NCI-H146 treated with DMSO at 0.1 percent for 48 hours (cell line): ENCODE measurements around the gene CDKN2D.
A peak's percentile ranks its signal among the peaks of the same experiment; 100 is the strongest.
"Not testable (repeated sequence)": the region's sequence is repeated elsewhere in the genome, so short reads cannot be mapped to it uniquely, and the experiment has no call there.

ENCODE experiments used
- DNase-seq: peaks from one replicate; lab custom pipeline; 2025; ENCODE audit not compliant: unreplicated experiment; lab: John Stamatoyannopoulos, UW

CDKN2D gene

DNA sequence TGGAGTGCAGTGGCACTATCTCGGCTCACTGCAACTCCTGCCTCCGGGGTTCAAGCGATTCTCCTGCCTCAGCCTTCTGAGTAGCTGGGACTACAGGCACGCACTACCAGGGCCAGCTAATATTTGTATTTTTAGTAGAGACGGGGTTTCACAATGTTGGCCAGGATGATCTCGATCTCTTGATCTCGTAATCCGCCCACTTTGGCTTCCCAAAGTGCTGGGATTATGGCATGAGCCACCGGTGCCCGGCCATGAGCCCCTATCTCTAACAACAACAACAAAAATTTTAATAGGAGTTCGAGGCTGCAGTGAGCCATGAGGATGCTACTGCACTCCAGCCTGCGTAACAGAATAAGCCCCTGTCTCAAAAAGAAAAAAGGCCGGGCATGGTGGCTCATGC is 13.3 kb upstream of the CDKN2D start:
- DNase-seq: no peak

DNA sequence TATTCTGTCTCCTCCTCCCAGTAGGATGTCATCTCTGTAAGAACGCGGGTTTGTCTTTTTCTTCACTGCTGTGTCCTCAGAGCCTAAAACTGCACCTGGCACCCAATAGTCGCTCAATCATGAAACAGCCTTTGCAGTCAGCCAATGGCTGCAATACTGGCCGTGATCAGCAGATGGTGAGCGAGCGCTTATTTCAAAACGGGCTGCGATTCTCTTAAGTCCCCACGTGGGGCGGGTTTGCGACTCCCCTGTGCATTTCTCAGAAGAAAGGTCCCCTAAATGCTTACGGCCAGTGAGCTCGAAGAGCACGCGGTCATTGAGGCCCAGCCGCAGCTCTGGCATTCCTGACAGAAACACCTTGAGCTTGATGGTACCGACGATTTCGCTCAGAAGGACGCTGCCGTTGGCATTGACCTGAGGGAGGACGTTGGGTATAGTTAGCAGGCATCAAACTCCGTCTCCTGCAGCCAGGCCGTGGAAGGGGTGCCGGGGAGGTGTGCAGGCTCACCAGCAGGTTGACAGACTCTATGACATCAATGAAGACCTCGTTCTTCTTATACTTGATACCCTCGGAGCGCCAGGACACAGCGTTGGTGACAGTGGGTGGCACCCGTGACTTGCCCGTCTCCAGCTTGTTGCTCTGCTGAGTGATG is 12.3 kb upstream of the CDKN2D start:
- peak; percentile 32 for DNase-seq

DNA sequence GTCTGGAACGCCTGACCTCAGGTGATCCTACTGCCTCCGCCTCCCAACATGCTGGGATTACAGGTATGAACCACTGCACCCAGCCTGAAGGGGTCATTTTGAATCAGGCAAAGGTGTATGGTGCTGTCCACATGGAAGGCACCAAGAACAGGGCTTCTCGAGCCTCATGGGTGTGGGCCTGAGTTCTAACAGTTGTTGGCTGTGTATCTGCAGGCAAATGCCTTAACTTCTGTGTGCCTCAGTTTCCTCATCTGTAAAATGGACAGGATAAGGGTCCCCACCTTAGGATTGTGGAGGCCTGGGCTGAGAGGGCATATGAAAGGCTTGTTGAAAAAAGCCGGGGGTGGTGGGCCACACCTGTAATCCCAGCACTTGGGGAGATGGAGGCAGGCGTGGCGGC is 9.2 kb upstream of the CDKN2D start:
- no peak for DNase-seq

DNA sequence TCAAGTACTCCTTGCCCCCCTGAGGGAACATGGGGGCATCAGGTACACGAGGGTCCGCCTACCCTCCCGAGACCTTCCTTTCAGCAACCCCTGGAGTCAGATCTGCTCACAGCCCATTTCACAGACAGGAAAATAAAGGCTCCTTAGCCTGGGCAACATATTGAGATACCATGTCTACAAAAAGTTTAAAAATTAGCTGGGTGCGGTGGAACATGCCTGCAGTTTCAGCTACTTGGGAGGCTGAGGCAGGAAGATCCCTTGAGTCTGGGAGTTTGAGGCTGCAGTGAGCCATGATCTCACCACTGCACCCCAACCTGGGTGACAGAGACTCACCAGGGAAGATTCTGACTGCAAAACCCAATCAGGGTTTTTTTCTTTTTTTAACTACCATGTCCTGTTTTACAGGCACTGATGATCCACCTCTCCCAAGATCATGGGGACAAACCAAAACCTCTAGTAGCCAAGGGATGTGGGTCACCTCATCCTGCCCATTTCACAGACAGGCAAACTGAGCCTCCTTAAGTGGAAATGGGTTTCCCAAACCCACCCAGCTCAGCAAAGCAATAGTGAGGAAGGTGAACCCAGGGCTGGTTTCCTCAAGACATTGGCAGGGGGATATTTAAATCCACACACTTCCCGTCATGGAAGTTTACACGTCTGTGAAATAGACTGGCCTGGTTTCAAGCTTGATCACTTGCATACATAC is 6.4 kb upstream of the CDKN2D start:
- no peak for DNase-seq

DNA sequence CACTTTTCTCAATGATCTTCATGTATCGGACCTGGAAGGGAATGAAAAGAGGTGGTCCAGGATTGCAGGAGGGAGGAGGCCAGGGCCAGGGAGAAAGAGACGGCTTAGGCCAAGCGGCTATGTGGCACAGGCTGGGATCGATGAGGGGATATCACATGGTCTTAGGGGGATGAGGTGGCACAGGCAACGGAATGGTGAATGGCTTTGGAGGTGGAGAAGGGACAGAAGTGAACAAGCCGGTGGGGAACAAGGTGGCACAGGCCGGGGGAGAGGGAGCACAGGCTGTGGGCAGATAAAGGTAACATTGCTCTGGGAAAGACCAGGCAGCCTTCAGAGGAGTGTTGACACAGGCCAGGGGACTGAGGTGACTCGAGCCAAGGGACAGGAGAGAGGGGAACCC is 5.7 kb upstream of the CDKN2D start:
- DNase-seq: no peak

DNA sequence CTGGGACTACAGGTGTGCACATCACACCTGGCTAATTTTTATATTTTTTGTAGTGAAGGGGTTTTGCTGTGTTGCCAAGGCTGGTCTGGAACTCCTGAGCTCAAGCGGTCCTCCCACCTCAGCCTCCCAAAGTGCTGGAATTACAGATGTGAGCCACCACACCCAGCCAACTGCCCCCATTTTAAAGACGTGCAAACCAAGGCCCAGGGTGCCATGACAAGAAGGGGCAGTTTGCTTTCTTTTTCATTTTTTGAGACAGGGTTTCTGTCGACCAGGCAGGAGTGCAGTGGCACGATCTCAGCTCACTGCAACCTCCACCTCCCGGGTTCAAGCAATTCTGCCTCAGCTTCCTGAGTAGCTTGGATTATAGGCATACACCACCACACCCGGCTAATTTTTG is 5.0 kb upstream of the CDKN2D start:
- not testable (repeated sequence) for DNase-seq

DNA sequence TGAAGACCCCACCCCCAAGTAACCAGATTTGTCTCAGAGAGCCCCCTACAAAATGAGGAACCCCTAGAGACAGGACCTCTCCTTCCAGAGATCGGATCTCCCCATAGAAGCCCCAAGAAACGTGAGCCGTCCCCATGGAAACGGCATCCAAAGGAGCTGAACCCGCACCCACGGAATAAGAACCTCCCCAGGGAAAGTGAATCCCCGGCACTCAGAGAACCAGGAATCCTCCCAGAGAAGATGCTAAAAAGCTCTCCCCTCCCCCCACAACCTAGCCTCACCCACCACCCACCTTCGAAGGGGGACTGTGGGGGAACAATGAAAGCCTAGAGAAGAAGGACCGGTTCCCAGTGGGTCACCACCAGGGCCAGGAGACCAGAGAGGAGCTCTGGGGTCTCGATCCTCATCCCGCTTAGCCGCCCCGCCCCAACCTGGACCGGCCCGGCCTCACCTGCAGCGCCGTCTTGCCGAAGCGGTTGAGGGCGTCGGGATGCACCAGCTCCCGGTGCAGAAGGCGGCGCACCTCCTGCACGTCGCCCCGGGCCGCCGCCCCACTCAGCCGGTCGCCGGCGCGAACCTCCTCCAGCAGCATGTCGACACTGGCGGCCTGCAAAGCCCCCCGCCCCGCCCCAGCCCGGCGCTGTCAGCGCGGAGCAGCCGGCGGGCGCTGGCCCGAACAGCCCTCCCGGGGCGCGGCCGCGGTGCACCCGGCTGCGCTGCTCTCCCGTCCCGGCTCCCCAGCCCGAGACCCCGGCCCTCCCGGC is 535 bp downstream of the CDKN2D start:
- peak; percentile 69 for DNase-seq

DNA sequence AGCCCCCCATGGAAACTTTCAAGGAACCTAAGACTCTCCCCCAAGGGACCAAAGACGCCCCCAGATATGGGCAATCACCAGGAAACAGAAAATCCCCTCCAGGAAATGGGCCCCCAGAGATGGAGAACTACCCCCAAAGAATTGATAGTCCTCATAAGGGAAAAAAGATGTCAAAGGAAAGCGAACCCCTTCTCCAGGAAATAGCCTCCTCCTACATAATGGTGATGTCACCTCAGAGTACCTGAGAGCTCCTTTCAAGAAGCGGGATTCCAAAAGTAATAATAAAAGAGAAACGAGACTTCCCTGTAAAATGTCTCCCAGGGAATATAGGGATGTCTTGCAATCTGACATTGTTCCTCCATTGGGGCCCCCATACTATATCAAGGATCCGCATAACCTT is 1.1 kb downstream of the CDKN2D start:
- no peak for DNase-seq

DNA sequence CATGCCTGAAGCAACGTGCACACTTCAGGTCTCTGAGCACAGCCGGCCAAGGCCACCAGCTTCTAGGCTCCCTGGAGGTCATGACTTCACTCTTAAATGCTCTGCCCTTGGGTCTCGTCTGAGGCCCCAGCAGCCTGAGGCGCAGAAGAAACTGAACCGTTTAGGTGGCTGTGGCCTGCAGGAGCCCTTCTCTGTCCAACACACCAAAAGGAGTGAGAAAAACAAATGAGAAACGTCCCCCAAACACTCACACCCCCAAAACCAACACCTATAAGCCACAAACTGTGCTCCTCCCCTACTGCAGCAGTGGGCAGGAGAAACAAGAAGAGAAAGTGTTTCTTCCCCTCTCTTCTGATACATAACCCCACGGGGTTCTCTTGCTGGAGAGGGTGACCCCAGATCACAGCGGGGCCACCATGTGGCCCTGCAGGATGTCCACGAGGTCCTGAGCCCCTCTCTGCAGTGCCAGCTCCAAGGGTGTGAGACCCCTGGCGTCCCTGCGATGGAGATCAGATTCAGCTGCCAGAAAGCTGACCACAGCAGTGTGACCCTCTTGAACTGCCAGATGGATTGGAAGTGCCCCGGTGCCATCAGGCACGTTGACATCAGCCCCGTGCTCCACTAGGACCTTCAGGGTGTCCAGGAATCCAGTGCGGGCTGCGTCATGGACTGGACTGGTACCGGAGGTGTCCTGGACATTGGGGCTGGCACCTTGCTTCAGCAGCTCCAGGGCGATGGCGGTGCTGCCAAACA is 1.9 kb downstream of the CDKN2D start:
- no peak for DNase-seq

DNA sequence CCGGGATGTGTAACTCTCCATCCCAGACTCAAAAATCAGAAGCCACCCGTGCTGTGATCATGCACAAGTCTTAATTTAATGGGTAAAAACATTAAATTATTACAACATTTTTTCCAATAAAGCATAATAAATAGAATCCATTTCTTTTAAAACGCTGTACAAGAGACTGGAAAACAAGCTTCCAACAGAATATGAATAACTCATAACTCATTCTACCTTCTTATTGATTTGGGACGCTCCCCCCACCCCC is 2.4 kb downstream of the CDKN2D start:
- no peak for DNase-seq

DNA sequence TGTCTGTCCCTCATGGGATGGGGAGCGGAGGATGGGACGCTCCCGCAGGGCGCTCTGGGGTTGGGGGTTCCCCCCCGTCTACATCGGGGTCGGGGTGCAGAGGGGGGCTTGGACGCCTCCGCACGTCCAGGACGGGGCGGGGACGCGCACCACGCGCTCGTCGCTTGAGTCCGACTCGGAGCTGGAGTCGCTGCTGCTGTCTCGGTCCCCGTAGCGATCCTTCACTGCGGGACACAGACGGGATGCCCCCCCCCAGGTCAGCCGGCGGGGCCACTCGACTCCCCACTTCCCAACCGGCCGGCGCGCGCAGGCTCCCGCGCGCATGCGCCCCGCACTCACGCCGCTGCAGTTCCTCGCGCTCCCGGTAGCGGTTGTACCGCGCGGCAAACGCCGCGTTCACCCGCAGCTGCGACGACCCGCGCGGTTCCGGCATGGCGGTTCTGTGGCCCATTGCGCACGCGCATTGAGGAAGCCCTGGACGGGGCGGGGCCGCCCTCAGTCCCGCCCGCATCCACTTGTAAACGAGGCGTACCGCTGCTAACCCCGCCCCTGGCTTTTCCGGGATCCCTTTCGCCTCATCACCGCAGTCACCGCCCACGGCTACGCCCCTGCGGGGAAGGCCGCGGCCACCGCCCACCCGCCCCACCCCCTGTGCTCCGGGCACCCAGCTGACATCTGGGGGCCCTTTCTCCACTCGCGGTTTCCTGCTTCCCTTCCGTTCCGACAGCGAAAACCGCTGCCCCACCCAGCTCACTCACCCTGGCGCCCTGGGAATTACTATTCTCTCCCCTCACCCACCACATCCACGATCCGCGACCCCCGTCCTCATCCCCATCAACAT is 3.0 kb downstream of the CDKN2D start, which contains the start of gene KRI1:
Gene KRI1 (minus strand): TSS at position 444 of the 841 bp plus-strand sequence. CDS start 11 bp downstream, at position 433.
- DNase-seq: peak; percentile 96

DNA sequence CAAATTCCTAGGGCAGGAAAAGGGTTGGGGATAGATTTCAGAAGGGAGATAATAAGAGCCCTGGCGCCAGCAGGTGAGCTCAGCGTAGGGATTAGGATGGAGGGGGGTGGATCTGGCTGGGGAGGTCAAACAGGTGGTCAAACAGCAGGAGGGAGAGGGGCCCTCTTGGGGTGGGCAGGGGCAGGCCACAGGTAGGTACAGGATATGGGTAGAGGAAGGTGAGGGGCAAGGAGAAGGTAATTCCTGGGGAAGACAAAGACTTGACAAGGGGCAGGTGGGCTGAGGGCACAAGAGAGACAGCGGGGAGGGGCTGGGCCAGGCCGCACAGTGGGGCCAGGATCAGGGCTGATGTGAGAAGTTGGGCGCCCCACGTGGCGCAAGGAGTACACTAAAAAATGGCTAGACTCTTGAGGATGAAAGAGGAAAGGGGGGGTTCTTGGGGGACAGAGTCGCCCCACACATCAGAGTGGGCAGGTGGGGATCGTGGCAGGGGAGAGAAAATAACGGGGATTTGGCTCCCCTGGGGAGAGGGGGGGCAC is 3.7 kb downstream of the CDKN2D start:
- peak; percentile 79 for DNase-seq

DNA sequence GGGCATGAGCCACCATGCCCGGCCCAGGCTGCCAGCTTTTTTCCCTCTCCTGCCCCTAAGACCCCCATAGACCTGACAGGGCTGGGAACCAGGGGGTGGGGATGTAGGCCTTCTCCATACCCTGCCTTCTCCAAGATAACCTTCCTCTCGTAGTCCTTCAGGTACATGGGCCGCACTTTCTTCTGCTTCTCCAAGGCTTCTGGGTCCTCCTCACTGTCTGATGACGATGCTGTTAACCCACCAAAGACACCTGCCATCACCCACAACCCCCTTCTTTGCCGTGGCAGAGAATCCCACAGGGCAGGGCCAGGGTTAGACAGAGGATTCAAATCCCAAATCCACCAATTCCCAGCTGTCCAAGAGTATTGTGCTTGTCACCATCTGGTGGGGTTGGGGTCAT is 6.2 kb downstream of the CDKN2D start:
- no peak for DNase-seq

DNA sequence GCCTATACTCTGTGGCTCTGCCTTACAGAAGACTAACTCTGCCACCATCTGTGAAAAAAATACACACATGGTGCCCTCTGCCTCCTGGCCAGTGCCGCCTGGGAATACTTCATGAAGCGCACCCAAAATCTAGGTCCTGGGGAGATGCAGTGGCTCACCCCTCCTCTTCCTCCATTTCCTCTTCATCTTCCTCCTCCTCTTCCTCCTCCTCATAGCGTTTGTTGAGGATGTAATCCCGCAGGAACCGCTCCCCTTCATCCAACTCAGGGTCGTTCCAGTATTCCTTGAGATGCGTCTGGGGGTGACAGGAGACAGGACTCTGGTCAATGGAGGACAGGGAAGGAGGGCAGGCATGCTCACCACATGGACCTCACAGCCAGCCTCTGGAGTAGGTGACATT is 8.6 kb downstream of the CDKN2D start:
- no peak for DNase-seq

DNA sequence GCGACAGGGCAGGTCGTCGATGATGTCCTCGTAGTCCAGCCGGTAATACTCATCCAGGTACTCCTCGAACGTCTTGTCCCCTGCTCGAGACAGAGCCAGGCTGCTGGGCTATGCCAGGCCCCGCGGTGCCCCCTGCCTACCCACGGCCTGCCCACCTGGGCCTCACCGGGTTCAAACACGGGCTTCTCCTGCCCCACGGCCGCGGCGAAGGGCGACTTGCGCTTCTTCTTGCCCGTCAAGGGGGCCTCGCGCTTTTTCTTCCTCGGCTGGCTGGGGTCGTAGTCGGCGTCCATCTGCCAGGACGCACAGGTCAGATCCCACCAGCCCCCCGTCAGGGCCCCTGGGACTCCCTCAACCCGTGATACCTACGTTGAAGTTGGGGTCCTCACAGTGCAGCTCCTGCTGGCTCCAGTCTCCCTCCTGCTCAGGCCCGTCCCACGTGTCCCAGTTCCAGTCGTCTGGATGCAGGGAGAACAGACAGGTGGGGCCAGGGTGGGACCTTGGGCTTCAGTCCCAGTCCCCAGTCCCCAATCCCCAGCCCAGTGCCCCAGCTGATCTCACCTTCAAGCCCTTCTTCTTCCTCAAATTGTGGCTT is 11.1 kb downstream of the CDKN2D start:
- DNase-seq: no peak

DNA sequence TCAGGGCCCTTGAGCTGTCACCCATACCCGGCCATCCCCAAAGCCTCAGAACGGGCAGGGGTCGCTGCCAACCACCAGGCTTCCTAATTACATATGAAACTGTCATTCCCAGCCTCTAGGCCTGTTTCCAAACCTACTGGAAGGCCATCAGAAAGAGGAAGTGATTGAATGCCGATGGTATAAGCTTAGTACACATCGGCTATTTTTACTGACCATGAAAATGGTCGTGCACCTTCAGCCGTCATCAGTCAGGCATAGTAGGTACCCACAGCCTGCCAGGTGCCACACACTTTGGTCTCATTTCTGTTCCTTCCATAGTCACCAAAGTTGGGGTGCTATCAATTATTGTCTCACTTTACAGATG is 13.2 kb downstream of the CDKN2D start:
- no peak for DNase-seq

DNA sequence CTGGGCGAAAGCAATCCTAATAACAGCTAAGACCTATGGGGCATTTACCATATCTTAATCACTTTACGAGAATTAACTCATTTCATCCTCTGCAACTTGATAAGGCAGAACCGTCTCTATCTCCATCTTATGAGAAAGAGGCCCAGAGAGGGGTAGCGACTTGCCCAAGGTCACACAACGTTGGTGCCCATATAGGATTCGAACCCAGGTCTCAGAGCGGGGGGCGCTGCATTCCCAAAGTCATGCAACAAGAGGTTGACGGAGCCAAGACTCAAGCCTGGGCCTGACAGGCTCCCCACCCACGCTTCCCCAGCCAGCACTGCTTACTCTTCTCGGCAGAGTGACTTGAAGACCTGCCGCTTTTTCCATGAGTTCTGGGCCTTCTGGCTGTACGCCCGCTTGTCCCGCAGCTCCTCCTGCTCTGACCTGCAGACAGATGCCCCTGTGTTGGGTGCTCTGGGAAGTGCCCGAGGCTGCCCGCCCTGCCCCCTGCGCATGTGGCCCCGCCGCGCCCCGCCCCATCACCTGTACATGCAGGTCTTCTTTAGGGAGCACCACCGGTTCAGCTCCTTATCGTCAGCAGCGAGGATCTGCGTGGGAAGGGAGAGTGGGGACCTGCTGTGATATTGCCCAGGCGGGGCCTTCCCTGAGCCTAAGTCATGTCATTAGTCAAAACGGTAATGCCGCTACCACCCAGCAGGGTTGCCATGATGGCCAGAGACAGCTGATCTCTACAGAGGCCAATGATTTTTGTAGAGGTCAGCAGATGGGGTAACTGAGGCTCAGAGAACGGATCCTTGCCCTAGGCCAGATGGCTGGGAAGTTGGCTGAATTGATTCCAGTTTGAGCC is 13.8 kb downstream of the CDKN2D start:
- DNase-seq: no peak

DNA sequence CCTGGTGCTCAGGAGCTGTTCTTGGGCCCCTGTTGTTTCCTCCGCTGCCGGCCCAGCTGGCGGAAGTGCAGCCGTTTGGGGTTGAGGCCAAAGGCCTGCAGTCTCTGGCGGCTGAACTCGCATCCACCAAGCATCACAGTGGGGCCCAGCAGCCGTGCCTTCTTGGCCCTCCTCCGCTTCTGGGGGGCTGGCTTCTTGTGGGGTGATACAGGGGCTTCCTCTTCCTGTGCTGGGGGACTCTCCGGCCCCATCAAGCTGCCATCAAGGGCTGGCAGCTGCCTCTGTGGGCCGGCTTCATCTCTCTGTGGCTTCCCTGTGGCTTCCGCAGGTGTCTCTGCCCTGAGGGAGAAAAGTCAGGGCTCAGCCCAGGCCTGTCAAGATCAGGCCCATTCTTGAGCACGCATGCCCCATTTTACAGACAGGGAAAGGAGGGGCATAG is 14.8 kb downstream of the CDKN2D start:
- DNase-seq: no peak

DNA sequence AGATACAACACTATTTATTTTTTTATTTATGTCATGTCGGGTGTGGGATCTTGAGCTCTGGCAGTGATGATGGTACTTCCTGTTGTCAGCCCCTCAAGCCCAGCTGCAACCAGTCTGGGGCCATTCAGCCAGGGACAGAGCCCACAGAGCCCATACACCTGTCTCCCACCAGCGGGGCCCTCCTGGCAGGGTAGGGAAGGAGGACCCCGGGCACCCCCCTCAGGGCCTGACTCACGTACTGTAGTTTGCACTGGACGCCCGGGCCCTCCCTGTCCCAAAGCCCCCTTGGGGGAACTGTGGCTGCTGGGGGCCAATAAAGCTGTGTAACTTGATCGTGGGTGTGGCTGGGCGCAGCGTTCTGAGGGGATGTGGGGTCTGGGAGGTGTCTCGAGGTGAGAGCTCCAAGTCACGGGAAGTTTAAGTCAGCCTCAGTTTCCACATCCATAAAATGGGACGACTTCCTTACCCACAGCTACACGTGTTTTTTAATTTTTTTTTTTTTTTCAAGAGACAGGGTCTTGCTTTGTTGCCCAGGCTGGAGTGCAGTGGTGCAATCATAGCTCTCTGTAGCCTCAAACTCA is 15.6 kb downstream of the CDKN2D start:
- DNase-seq: no peak
